Loucy (cell line): ENCODE results near the gene SHC1.

ENCODE experiments used
- H2AFZ ChIP-seq: fragments of 200-600 bp; sonication (generic); 2 replicates; pipeline ENCODE4 v1.6.0; 2016; ENCODE audit warnings: antibody characterized with exemption, mild to moderate bottlenecking, low read length, moderate library complexity
- H3F3A ChIP-seq: fragments of 200-600 bp; 2 replicates; pipeline ENCODE4 v1.6.0; 2016; ENCODE audit warnings: antibody characterized with exemption, low read depth, mild to moderate bottlenecking
- H3K27me3 ChIP-seq: fragments of 200-600 bp; sonication (generic); 2 replicates; pipeline ENCODE4 v1.6.1; 2014; ENCODE audit warnings: low read length, mild to moderate bottlenecking; ENCODE audit not compliant: insufficient read depth, poor library complexity, severe bottlenecking
- H3K36me3 ChIP-seq: fragments of 200-600 bp; sonication (generic); 2 replicates; pipeline ENCODE4 v1.6.1; 2016; ENCODE audit warnings: low read length; ENCODE audit not compliant: insufficient read depth
- H3K4me1 ChIP-seq: fragments of 200-600 bp; sonication (generic); 2 replicates; pipeline ENCODE4 v1.5.1; 2014; ENCODE audit warnings: low read length, mild to moderate bottlenecking; ENCODE audit not compliant: insufficient read depth, poor library complexity, severe bottlenecking
- H3K4me2 ChIP-seq: fragments of 200-600 bp; sonication (generic); 2 replicates; pipeline ENCODE4 v1.6.0; 2014; ENCODE audit warnings: antibody characterized with exemption, low read length, low read depth, mild to moderate bottlenecking; ENCODE audit not compliant: poor library complexity, severe bottlenecking
- H3K4me3 ChIP-seq: fragments of 200-600 bp; sonication (generic); 2 replicates; pipeline ENCODE4 v1.5.1; 2014; ENCODE audit warnings: low read length, mild to moderate bottlenecking, mixed read lengths; ENCODE audit not compliant: poor library complexity, severe bottlenecking
- H3K79me2 ChIP-seq: fragments of 200-600 bp; sonication (generic); 2 replicates; pipeline ENCODE4 v1.6.1; 2014; ENCODE audit warnings: low read length; ENCODE audit not compliant: insufficient read depth
- H3K9ac ChIP-seq: fragments of 200-600 bp; sonication (generic); 2 replicates; pipeline ENCODE4 v1.6.0; 2014; ENCODE audit warnings: mild to moderate bottlenecking, low read depth, low read length, moderate library complexity; ENCODE audit not compliant: poor library complexity, severe bottlenecking
- H3K9me2 ChIP-seq: fragments of 200-600 bp; sonication (generic); replicated peaks from 2 replicates; pipeline ENCODE4 v1.6.1; 2016; ENCODE audit warnings: low read depth, low read length, mixed read lengths
- H3K9me3 ChIP-seq: fragments of 200-600 bp; sonication (generic); 2 replicates; pipeline ENCODE4 v1.6.1; 2014; ENCODE audit warnings: mild to moderate bottlenecking, antibody characterized with exemption, low read length, low read depth; ENCODE audit not compliant: insufficient read depth
- H4K20me1 ChIP-seq: fragments of 200-600 bp; sonication (generic); 2 replicates; pipeline ENCODE4 v1.6.0; 2014; ENCODE audit warnings: antibody characterized with exemption, low read length, mild to moderate bottlenecking; ENCODE audit not compliant: insufficient read depth, poor library complexity, severe bottlenecking
- CTCF ChIP-seq: fragments of 200-600 bp; sonication (generic); conservative IDR thresholded peaks from 2 replicates; pipeline ENCODE4 v1.5.1; 2014; ENCODE audit warnings: mild to moderate bottlenecking, antibody characterized with exemption, low read length
- EZH2phosphoT487 ChIP-seq: fragments of 200-600 bp; IDR thresholded peaks from 2 replicates; pipeline ENCODE4 v1.6.1; 2018; ENCODE audit warnings: antibody characterized with exemption, mild to moderate bottlenecking, moderate library complexity, borderline replicate concordance

Gene SHC1

GRCh38 chr1:154954541-154954940 lies 16.0 kb downstream of the SHC1 start:
- H3K4me3 ChIP-seq = peak overlapping the region; percentile 86
- peaks cover 73% of the 10 kb centered on the region for H3K4me1 ChIP-seq
- no peak overlapping the region for H2AFZ ChIP-seq
- peak overlapping the region; percentile 84 for H3K9ac ChIP-seq
- H3K36me3 ChIP-seq = peaks cover 11% of the 10 kb centered on the region; the same call in 1 of the 2 replicates
- TF ChIP-seq EZH2phosphoT487 (no peak), CTCF (no peak)
- H3K79me2 ChIP-seq = peaks cover 84% of the 10 kb centered on the region
- peaks cover 22% of the 10 kb centered on the region for H4K20me1 ChIP-seq
- no peaks in the 10 kb centered on the region for H3K27me3 ChIP-seq
- peak overlapping the region; percentile 86 for H3K4me2 ChIP-seq
- no peaks in the 10 kb centered on the region for H3K9me2 ChIP-seq
- peaks cover 10% of the 10 kb centered on the region; the same call in 1 of the 2 replicates for H3F3A ChIP-seq
- H3K9me3 ChIP-seq = no peaks in the 10 kb centered on the region

GRCh38 chr1:154953611-154954038 lies 16.9 kb downstream of the SHC1 start:
- peaks cover 10% of the 10 kb centered on the region; the same call in 1 of the 2 replicates for H3F3A ChIP-seq
- peaks cover 68% of the 10 kb centered on the region for H3K4me1 ChIP-seq
- H3K4me3 ChIP-seq = peak overlapping the region; percentile 86
- H3K4me2 ChIP-seq = peak overlapping the region; percentile 86
- H3K9me2 ChIP-seq = no peaks in the 10 kb centered on the region
- peaks cover 14% of the 10 kb centered on the region for H4K20me1 ChIP-seq
- H3K27me3 ChIP-seq = no peaks in the 10 kb centered on the region
- H3K79me2 ChIP-seq = peaks cover 78% of the 10 kb centered on the region
- TF ChIP-seq EZH2phosphoT487 (no peak), CTCF (no peak)
- H3K9ac ChIP-seq = peak overlapping the region; percentile 84
- H2AFZ ChIP-seq = no peak overlapping the region
- H3K36me3 ChIP-seq = peaks cover 13% of the 10 kb centered on the region; the same call in 1 of the 2 replicates
- H3K9me3 ChIP-seq = no peaks in the 10 kb centered on the region

- H3F3A ChIP-seq = peaks cover 10% of the 10 kb centered on the region; the same call in 1 of the 2 replicates
- H2AFZ ChIP-seq = no peak overlapping the region
- no peaks in the 10 kb centered on the region for H3K9me2 ChIP-seq
- H3K9ac ChIP-seq = peak overlapping the region; percentile 84
- peak overlapping the region; percentile 86 for H3K4me2 ChIP-seq
- H3K4me1 ChIP-seq = peaks cover 75% of the 10 kb centered on the region
- peaks cover 22% of the 10 kb centered on the region; the same call in 1 of the 2 replicates for H3K36me3 ChIP-seq
- no peaks in the 10 kb centered on the region for H3K27me3 ChIP-seq
- H3K79me2 ChIP-seq = peaks cover 74% of the 10 kb centered on the region
- peak overlapping the region; percentile 86 for H3K4me3 ChIP-seq
- TF ChIP-seq EZH2phosphoT487 (no peak), CTCF (no peak)
- peaks cover 14% of the 10 kb centered on the region for H4K20me1 ChIP-seq
- no peaks in the 10 kb centered on the region for H3K9me3 ChIP-seq
Measured at GRCh38 chr1:154952664-154953063, 17.9 kb downstream of the SHC1 start.
